ENCODE results near the gene GRM4.

Gene GRM4

DNA sequence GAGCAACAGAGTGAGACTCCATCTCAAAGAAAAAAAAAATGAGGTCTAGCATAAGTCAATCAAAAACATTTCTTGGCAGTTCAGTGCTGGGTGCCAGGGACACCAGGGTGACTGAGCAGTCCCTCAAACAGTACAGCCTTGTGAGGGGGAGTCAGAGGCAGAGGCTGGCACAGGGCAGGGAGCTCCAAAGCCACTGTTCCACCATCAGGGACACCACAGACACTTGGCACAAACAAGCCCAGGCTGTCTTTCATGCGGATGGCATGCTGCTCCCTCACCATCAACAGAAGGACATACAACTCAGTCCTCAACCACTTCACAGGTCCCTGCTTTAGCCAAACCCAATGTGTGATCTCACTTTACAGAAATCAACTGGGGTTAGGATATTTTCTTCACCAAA lies 36.0 kb upstream of the GRM4 start:
- ChIA-PET CTCF (interaction anchor here (0.7 kb wide), 2 partner anchors 14 to 15 kb away, joined by 3 read pairs; no protein-coding TSS in a partner anchor), POLR2A (ENCODE audit: low non-redundant PET) (no interaction called here)
- H3K27ac ChIP-seq = no peak overlapping the region
- TF ChIP-seq CTCF (conservative IDR thresholded peaks at IDR 0.05; ENCODE audit: low read depth) = no peak
- no peak for DNase-seq (ENCODE audit: low spot score)

DNA sequence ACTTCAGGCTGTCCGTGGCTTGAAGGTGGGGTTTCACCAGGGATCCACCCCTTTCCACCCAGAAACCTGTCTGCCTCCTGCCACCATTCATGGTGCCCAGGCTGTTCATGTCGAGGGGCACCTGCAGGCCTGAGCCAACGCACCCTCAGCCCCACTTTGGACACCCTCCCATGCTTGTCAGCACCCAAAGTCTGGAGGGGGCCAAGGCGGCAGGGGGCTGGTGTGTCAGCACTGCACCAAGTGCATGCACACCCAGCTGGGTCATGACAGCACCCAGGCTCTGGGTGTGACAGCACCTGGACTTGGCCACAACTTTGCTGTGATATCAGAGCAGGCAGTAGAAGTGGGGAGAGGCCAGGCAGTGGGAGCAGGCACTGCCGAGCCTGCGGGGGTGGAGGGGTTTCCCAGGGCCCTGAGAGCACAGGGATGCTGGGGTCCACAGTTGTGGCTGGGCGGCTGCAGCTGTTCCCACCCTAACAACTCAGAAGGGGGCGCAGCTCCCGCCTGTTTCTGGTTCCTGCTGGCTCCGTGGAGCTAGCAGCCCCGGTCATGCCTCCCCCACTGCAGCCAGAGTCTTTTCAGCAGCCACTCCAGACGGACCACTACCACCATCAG lies 33.3 kb upstream of the GRM4 start:
- ChIA-PET CTCF (no interaction called here), POLR2A (ENCODE audit: low non-redundant PET) (no interaction called here)
- no peak for DNase-seq (ENCODE audit: low spot score)
- TF ChIP-seq CTCF (conservative IDR thresholded peaks at IDR 0.05; ENCODE audit: low read depth) = no peak
- no peak overlapping the region for H3K27ac ChIP-seq

GRCh38 chr6:34178357-34179105 lies 32.6 kb upstream of the GRM4 start:
- ChIA-PET CTCF (interaction anchor here (0.9 kb wide), 1 partner anchor 17 kb away, joined by 3 read pairs; no protein-coding TSS in a partner anchor), POLR2A (ENCODE audit: low non-redundant PET) (no interaction called here)
- no peak overlapping the region for H3K27ac ChIP-seq
- TF ChIP-seq CTCF (conservative IDR thresholded peaks at IDR 0.05; ENCODE audit: low read depth) = no peak
- no peak for DNase-seq (ENCODE audit: low spot score)

DNA sequence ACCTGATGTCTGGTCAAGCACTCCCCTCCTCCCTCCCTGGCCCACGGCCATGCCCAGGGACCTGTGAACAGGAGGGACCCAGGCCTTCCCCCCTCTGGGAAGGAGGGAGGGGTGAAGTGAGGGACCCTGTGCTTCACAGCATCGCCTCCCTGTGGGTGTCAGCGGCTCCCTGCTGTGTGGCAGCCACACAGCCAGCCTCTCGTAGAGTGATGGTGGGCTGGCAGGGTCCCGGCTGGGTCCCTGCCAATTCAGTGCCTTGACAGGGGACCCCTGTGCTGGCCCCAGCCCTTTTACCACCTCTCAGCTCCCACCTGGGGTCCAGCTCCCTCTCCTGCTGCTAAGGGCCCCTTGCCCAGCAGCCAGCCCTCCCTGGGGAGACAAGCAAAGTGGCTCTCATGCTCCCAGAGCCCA lies 31.3 kb upstream of the GRM4 start:
- no peak overlapping the region for H3K27ac ChIP-seq
- no peak for TF ChIP-seq CTCF (conservative IDR thresholded peaks at IDR 0.05; ENCODE audit: low read depth)
- no peak for DNase-seq (ENCODE audit: low spot score)
- ChIA-PET CTCF (interaction anchor here (1.0 kb wide), 1 partner anchor 14 kb away, joined by 4 read pairs; no protein-coding TSS in a partner anchor), POLR2A (ENCODE audit: low non-redundant PET) (no interaction called here)

DNA sequence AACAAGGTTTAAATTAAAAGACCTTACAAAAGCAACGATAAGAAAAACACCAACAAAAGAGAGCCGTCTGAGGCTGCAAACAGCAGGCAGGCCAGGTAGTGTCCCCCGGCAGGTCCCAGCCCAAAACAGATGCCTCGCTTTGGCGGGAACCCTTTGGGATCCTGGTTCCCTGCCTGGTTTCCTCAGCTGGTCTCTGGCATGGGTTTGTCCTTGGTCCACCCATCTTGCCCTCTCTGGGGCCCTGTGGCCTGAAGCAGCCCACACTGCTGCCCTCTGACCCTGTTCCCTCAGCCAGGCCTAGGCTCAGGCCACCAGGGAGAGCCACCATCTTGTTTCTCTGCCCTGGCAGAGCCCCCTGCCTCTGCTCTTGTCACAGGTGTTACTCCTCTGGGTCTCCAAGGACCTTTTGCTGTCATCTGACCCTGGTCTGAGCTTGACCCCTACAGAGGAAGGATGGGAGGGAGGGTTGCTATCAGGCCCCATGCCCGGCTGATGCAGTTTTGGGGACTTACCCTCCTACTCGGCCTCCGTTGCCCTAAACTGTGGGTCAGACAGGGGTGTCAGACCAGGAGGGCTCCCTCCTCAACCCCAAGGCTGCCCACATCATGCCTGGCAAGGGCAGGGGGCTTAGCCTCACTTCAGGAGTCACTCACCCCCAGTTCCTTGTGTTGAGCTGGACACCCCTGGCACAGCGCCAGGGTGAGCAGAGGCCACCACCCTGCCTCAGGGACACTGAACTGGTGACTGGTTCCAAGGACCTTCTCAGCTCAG lies 30.6 kb upstream of the GRM4 start:
- no peak for DNase-seq (ENCODE audit: low spot score)
- ChIA-PET CTCF (interaction anchor here (1.0 to 1.3 kb wide), 2 partner anchors 13 to 19 kb away, joined by 4 read pairs; no protein-coding TSS in a partner anchor), POLR2A (ENCODE audit: low non-redundant PET) (no interaction called here)
- no peak overlapping the region for H3K27ac ChIP-seq
- no peak for TF ChIP-seq CTCF (conservative IDR thresholded peaks at IDR 0.05; ENCODE audit: low read depth)

DNA sequence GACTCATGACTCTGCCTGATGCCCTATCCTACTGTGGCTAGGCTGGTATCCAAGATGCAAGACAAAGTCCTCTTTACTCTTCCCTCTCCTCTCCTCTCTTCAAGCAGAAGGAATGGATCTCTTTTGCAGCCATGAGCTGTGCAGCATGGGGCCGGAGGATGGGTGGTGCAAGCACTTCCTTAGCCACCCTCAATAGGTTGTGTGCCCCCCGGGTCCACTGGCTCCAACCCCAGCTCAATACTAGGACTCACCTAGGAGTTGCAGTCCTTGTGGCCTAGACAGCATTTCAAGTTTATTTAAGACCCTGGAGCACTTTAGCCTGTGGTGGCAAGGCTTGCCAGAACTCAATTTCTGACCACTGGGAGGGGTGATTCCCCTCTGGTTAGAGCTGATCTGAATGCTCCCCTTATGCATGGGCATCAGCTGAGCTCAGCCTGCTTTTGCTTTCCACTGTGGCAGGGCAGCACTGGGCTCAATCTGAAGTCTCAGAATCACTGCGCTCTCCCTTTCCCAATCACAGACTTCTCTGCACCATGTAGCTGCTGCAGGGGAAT lies 29.0 kb upstream of the GRM4 start:
- ChIA-PET CTCF (no interaction called here), POLR2A (ENCODE audit: low non-redundant PET) (no interaction called here)
- TF ChIP-seq CTCF (conservative IDR thresholded peaks at IDR 0.05; ENCODE audit: low read depth) = no peak
- H3K27ac ChIP-seq = no peak overlapping the region
- no peak for DNase-seq (ENCODE audit: low spot score)

All from RWPE1 (cell line).